Ectodermal cell (in vitro differentiated cells): ENCODE data around the gene RAB30. TPM values are rescaled to one million over a fixed set of nuclear protein-coding genes. Genes with fewer than 3 reads are reported as not detected.
A peak's percentile ranks its signal among the peaks of the same experiment; 100 is the strongest.

Experiments
- H3K27ac ChIP-seq: 2 replicates; pipeline ENCODE4 v1.7.0; 2013; ENCODE audit warnings: mild to moderate bottlenecking, low read depth, low read length; ENCODE audit not compliant: insufficient read depth, poor library complexity, severe bottlenecking
- H3K27me3 ChIP-seq: 2 replicates; pipeline ENCODE4 v1.7.0; 2013; ENCODE audit warnings: mild to moderate bottlenecking, low read length; ENCODE audit not compliant: insufficient read depth, control insufficient read depth, poor library complexity, severe bottlenecking
- H3K36me3 ChIP-seq: one replicate; pipeline ENCODE4 v1.7.0; 2013; ENCODE audit warnings: low read length; ENCODE audit not compliant: control insufficient read depth, insufficient read depth
- H3K4me1 ChIP-seq: one replicate; pipeline ENCODE4 v1.7.0; 2013; ENCODE audit warnings: low read length; ENCODE audit not compliant: control insufficient read depth, insufficient read depth
- H3K4me3 ChIP-seq: 2 replicates; pipeline ENCODE4 v1.7.0; 2013; ENCODE audit warnings: low read depth, low read length, control low read depth; ENCODE audit not compliant: insufficient read depth
- H3K9me3 ChIP-seq: 2 replicates; pipeline ENCODE4 v1.7.0; 2013; ENCODE audit warnings: mild to moderate bottlenecking, low read length, moderate library complexity; ENCODE audit not compliant: control insufficient read depth
- WGBS, 2 experiments: methylation state at CpG; one replicate each; pipeline ENCODE4 v1.1.7; 2013; ENCODE audit warnings: missing lambda C conversion rate in 2 of 2; 5-methylcytosine and 5-hydroxymethylcytosine counted together
- polyA plus RNA-seq, 4 experiments: library from polyadenylated mRNA; stranded (reverse); fragments of 50-300 nt; gene quantifications; one replicate each; pipeline ENCODE4 v1.2.3, GENCODE V29; 2013

The RAB30 gene
- 7.1 TPM for polyA plus RNA-seq (2013, experiment 1 of 4)
- 6.6 TPM for polyA plus RNA-seq (2013, experiment 2 of 4)
- polyA plus RNA-seq (2013, experiment 3 of 4), result 6.7 TPM
- polyA plus RNA-seq (2013, experiment 4 of 4), result 7.3 TPM

- WGBS, 2 experiments, result 0 to 1% methylated on average over 35 of the region's 35 CpGs
These were observed at the start of gene RAB30 for GRCh38 chr11:83071567-83072349. Gene RAB30 (minus strand): TSS chr11:83071897. CDS start chr11:82997316, 74,581 bp downstream.

GRCh38 chr11:83120327-83120726 is 48.6 kb upstream of the RAB30 start:
- H3K4me1 ChIP-seq, result no peaks in the 10 kb centered on the region
- H3K9me3 ChIP-seq, result no peaks in the 10 kb centered on the region
- H3K4me3 ChIP-seq, result no peak overlapping the region
- H3K27ac ChIP-seq, result no peak overlapping the region
- H3K27me3 ChIP-seq, result no peaks in the 10 kb centered on the region
- no peaks in the 10 kb centered on the region for H3K36me3 ChIP-seq

More at GRCh38 chr11:83071567-83072349, at the start of gene RAB30:
- Histone ChIP-seq H3K27me3 (peaks cover 11% of the 10 kb centered on the region), H3K4me1 (peaks cover 20% of the 10 kb centered on the region), H3K9me3 (no peaks in the 10 kb centered on the region), H3K4me3 (peak within 1 kb of the TSS; percentile 86), H3K36me3 (peaks cover 7% of the 10 kb centered on the region), H3K27ac (peak within 1 kb of the TSS; percentile 78)

- WGBS, 2 experiments, result 92 to 97% methylated on average over 3 of the region's 3 CpGs
- H3K27ac ChIP-seq, result no peak overlapping the region
- H3K4me3 ChIP-seq, result no peak overlapping the region
- no peaks in the 10 kb centered on the region for H3K9me3 ChIP-seq
- no peaks in the 10 kb centered on the region for H3K4me1 ChIP-seq
- H3K36me3 ChIP-seq, result no peaks in the 10 kb centered on the region
- H3K27me3 ChIP-seq, result no peaks in the 10 kb centered on the region
These were observed 47.5 kb upstream of the RAB30 start for GRCh38 chr11:83119216-83119615.

GRCh38 chr11:83118814-83119213 is 47.1 kb upstream of the RAB30 start:
- no peak overlapping the region for H3K27ac ChIP-seq
- no peaks in the 10 kb centered on the region for H3K36me3 ChIP-seq
- no peaks in the 10 kb centered on the region for H3K9me3 ChIP-seq
- H3K27me3 ChIP-seq, result no peaks in the 10 kb centered on the region
- H3K4me3 ChIP-seq, result no peak overlapping the region
- H3K4me1 ChIP-seq, result no peaks in the 10 kb centered on the region

- Histone ChIP-seq H3K9me3 (no peaks in the 10 kb centered on the region), H3K36me3 (no peaks in the 10 kb centered on the region), H3K27ac (no peak overlapping the region), H3K4me3 (no peak overlapping the region), H3K27me3 (no peaks in the 10 kb centered on the region), H3K4me1 (no peaks in the 10 kb centered on the region)
- 90 to 94% methylated on average over 3 of the region's 3 CpGs for WGBS, 2 experiments
These were observed 44.4 kb upstream of the RAB30 start for GRCh38 chr11:83116015-83116641.

- Histone ChIP-seq H3K9me3 (no peaks in the 10 kb centered on the region), H3K27me3 (no peaks in the 10 kb centered on the region), H3K4me3 (no peak overlapping the region), H3K27ac (no peak overlapping the region), H3K4me1 (no peaks in the 10 kb centered on the region), H3K36me3 (no peaks in the 10 kb centered on the region)
- WGBS, 2 experiments, result 89 to 91% methylated on average over 5 of the region's 5 CpGs
These were observed 43.9 kb upstream of the RAB30 start for GRCh38 chr11:83115551-83115950.

GRCh38 chr11:83115026-83115425 is 43.3 kb upstream of the RAB30 start:
- H3K4me1 ChIP-seq, result no peaks in the 10 kb centered on the region
- no peaks in the 10 kb centered on the region for H3K9me3 ChIP-seq
- H3K36me3 ChIP-seq, result no peaks in the 10 kb centered on the region
- H3K4me3 ChIP-seq, result no peak overlapping the region
- H3K27me3 ChIP-seq, result no peaks in the 10 kb centered on the region
- 95% methylated on average over 3 of the region's 3 CpGs for WGBS, 2 experiments
- no peak overlapping the region for H3K27ac ChIP-seq

- Histone ChIP-seq H3K36me3 (no peaks in the 10 kb centered on the region), H3K4me1 (no peaks in the 10 kb centered on the region), H3K27me3 (no peaks in the 10 kb centered on the region), H3K27ac (no peak overlapping the region), H3K9me3 (no peaks in the 10 kb centered on the region), H3K4me3 (no peak overlapping the region)
- 84 to 85% methylated on average over 2 of the region's 2 CpGs for WGBS, 2 experiments
These were observed 41.2 kb upstream of the RAB30 start for GRCh38 chr11:83112886-83113285.

GRCh38 chr11:83105168-83105567 is 33.5 kb upstream of the RAB30 start:
- Histone ChIP-seq H3K9me3 (no peaks in the 10 kb centered on the region), H3K27me3 (no peaks in the 10 kb centered on the region), H3K4me3 (no peak overlapping the region), H3K36me3 (no peaks in the 10 kb centered on the region), H3K4me1 (no peaks in the 10 kb centered on the region), H3K27ac (no peak overlapping the region)
- 80 to 93% methylated on average over 1 of the region's 1 CpG for WGBS, 2 experiments

- no peak overlapping the region for H3K27ac ChIP-seq
- 90 to 98% methylated on average over 3 of the region's 3 CpGs for WGBS, 2 experiments
- H3K36me3 ChIP-seq, result no peaks in the 10 kb centered on the region
These were observed 31.1 kb upstream of the RAB30 start for GRCh38 chr11:83102834-83103233.

More at GRCh38 chr11:83102834-83103233, 31.1 kb upstream of the RAB30 start:
- Histone ChIP-seq H3K27me3 (no peaks in the 10 kb centered on the region), H3K4me3 (no peak overlapping the region), H3K9me3 (no peaks in the 10 kb centered on the region), H3K4me1 (no peaks in the 10 kb centered on the region)
